Right lobe of liver (tissue), 4 donors: ENCODE measurements around the gene TRABD.

Experiments
- POLR2A ChIP-seq: fragments of 450-650 bp; IDR thresholded peaks from one replicate; pipeline ENCODE4 v1.6.1; 2017; ENCODE audit warnings: antibody characterized with exemption, mild to moderate bottlenecking
- TF ChIP-seq, protein P1 (sequence below), 4 donors: fragments of 200-600 bp in 3 of 4; fragments of 450-650 bp in 1 of 4; IDR thresholded peaks; one replicate each; pipeline versions ENCODE4 v1.5.1 to v1.8.0; 2016 to 2022; ENCODE audit warnings: antibody characterized with exemption in 4 of 4, mild to moderate bottlenecking in 2 of 4
- donor health status: DM: no; HTN: no; CAD: no.
- donor health status: DM: no; HTN: no; CAD: no.
- donor health status: DM: no; HTN: yes; CAD: no.

DNA sequence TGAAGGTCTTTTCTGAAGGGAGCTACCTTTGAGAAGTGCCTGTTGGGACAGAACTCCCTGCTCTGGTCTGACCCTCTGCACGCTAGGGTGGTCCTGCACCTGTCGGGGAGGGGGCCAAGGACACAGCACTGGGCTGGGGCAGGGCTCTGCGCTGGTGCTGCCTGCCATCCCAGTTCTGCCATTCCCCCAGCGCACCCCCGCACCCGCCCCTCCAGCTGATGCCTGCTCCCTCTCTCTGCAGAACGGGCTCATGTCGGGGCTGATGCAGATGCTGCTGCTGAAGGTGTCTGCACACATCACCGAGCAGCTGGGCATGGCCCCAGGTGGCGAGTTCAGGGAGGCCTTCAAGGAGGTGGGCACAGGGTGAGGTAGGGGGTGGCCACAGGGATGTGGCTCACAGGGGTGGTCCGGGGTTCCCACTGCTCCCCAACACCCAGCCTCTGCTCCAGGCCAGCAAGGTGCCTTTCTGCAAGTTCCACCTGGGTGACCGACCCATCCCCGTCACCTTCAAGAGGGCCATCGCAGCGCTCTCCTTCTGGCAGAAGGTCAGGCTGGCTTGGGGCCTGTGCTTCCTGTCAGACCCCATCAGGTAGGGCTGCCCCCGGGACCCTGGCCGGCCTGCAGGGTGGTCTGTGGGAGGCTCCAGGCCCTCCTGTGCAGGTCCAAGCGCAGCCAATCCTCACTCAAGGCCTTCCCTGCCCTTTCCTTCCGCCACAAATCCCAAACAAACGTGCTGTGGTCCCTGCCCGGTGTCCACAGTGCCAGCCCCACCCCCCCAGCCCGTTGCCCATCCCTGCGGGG is 11.5 kb downstream of the TRABD start:
- TF ChIP-seq, protein P1, sequence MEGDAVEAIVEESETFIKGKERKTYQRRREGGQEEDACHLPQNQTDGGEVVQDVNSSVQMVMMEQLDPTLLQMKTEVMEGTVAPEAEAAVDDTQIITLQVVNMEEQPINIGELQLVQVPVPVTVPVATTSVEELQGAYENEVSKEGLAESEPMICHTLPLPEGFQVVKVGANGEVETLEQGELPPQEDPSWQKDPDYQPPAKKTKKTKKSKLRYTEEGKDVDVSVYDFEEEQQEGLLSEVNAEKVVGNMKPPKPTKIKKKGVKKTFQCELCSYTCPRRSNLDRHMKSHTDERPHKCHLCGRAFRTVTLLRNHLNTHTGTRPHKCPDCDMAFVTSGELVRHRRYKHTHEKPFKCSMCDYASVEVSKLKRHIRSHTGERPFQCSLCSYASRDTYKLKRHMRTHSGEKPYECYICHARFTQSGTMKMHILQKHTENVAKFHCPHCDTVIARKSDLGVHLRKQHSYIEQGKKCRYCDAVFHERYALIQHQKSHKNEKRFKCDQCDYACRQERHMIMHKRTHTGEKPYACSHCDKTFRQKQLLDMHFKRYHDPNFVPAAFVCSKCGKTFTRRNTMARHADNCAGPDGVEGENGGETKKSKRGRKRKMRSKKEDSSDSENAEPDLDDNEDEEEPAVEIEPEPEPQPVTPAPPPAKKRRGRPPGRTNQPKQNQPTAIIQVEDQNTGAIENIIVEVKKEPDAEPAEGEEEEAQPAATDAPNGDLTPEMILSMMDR (IDR thresholded peaks at IDR 0.05) = no peak
- TF ChIP-seq POLR2A = no peak
